Right kidney (tissue), 1 donor: ENCODE results near the gene DNAJC25.
A peak's percentile ranks its signal among the peaks of the same experiment; 100 is the strongest.

ENCODE experiments used
- DNase-seq: peaks from one replicate; pipeline ENCODE4 v3.0.0-alpha.2; 2016

The DNAJC25 gene

GRCh38 chr9:111622626-111623025 lies 8.5 kb upstream of the DNAJC25 start:
- no peak for DNase-seq

DNA sequence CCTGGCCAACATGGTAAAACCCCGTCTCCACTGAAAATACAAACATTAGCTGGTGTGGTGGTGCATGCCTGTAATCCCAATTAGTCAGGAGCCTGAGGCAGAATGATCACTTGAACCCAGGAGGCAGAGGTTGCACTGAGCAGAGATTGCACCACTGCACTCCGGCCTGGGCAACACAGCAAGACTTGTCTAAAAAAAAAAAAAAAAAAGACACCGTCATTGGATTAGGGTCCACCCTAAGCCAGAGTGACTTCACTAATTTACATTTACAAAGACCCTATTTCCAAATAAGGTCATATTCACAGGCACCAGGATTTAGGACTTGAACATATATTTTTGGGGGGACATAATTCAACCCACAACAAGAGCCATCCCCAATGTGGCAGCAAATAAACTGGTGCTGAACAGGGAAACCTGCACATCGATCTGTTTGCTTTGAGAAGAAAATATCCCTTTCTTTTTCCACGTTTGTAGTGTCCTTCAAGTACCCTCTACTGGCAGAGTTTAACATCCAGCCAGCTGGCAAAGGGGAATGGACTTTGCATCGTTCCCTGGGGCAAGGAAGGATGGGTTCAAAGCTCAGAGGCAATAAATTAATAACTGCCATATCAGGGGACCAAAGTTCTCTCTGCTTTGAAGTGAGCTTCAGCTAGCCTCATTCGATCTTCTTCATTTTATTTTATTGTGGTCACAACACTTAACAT lies 3.7 kb upstream of the DNAJC25 start:
- no peak for DNase-seq

GRCh38 chr9:111628411-111628810 lies 2.7 kb upstream of the DNAJC25 start:
- no peak for DNase-seq

DNA sequence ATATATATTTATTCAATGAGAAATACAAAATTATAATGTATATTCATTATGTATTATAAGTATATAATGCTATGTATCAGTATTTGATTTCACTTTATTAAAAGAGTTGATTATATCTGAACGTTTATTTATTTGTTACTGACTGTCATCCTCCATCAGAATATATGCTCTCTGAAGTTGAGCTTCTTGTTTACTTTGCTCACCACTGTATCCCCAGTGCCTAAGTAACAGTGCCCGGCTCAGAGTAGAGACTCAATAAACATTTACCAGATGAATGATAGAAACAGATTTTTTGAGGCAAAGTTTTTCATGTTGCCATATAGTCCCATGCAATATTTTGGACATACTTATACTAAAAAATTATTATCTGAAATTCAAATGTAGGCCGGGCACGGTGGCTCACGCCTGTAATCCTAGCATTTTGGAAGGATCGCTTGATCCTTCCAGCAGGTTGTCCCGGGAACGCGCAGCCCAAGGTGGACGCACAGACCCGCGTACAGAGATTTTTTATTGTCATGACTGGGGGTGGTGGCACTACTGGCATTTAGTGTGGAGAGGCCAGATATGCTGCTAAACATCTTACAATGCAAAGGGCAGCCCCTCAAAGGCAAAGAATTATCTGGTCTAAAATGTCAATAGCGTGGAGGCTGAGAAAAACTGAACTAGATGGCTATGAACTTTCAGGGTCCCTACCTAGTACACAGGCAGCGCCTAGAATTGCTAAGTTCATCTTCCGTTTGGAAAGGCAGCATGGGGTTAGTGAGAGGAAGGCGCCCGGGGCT lies 761 bp upstream of the DNAJC25 start:
- DNase-seq = peak; percentile 47

DNA sequence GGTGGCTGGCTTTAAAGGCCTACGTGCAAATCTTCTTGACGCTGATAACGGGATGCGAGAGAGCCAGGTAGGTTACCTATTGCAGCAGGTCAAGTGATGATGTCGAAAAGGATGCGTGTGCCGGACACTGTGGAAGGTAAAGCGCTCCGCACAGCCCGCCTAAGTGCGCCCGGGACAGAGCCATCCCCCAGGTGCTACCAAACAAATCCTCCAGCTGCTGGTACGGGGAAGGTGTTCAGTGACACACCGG lies 245 bp upstream of the DNAJC25 start:
- DNase-seq = no peak

GRCh38 chr9:111632060-111632459 lies 926 bp downstream of the DNAJC25 start:
- no peak for DNase-seq

GRCh38 chr9:111632695-111633388 lies 1.7 kb downstream of the DNAJC25 start:
- DNase-seq = no peak

DNA sequence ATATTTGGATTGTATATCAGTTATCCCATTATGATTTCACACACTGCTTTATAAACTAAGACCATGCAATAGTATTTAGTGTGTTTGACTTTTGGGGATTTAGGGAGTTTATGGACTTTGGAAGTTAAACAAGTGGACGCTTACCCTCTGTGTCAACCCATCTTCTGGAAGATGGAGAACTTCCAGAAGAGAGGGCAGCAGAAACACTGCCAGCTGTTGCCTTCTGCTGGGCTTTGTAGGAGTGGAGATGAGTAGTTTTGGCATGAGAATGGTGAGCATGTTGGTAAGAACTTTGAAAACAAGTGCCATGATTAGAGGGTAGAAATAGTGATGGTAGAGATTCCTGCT lies 2.2 kb downstream of the DNAJC25 start:
- DNase-seq = no peak

GRCh38 chr9:111634860-111635259 lies 3.7 kb downstream of the DNAJC25 start:
- no peak for DNase-seq

DNA sequence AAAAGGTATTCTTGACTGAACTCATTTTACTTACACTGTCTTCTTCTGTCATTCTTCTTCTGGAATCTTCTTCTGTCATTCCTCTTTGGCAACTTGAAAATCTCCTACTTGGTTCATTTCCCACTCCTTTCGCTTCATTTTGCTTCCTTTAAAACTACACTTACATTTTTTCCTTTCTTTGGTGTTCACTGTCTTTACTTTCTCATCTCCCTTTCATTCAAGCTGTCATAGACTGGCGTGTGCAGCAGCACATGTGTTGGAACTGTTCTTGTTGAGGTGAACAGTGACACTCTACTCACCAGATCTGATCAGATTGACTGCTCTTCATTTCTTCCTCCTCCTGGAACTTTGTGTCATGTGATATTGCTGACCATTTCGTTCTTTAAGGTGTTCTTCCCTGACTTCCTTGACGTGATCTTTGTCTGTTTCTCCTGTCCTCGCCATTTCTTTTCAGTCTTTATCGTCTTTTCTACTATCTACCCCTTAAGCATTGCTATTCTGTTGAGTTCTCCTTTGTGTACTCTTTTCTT lies 6.4 kb downstream of the DNAJC25 start:
- no peak for DNase-seq

GRCh38 chr9:111644195-111644772 lies 13.2 kb downstream of the DNAJC25 start:
- no peak for DNase-seq

DNA sequence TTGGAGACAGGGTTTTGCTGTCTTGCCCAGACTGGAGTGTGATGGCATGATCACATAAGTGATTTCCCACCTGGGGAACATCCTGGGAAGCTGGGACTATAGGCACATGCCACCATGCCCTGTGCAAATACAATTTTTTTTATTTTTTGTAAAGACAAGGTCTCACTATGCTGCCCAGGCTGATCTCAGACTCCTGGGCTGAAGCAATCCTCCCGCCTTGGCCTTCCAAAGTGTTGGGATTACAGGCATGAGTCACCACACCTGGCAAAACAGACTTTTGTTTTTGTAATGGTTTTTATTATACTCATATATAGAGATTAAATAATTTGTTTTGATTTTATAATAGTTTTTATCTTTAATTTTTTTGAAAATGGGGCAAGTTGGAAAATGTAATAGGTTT lies 14.7 kb downstream of the DNAJC25 start:
- DNase-seq = no peak

- DNase-seq = no peak
These were observed 15.3 kb downstream of the DNAJC25 start for GRCh38 chr9:111646417-111646816.

GRCh38 chr9:111648066-111648465 lies 16.9 kb downstream of the DNAJC25 start:
- no peak for DNase-seq

GRCh38 chr9:111649016-111649415 lies 17.9 kb downstream of the DNAJC25 start:
- DNase-seq = no peak

DNA sequence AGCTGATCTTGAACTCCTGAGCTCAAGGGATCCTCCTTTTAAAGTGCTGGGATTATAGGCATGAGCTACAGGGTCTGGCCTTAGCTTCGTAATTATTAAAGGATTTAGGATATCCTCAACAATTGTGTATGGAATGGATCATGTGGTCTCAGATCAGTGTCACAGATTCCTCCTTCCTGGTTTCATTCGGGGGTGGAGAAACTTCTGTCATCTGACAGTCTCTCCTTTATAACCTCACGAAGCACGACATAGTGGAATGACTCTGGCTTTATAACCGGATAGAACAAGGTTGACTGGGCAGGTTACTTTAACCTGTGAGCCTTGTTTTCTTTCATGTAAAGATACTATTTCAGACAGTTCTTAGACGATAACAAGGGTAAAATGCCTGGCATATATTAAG lies 25.9 kb downstream of the DNAJC25 start:
- no peak for DNase-seq

- no peak for DNase-seq
These were observed 27.8 kb downstream of the DNAJC25 start for GRCh38 chr9:111658943-111659342.

DNA sequence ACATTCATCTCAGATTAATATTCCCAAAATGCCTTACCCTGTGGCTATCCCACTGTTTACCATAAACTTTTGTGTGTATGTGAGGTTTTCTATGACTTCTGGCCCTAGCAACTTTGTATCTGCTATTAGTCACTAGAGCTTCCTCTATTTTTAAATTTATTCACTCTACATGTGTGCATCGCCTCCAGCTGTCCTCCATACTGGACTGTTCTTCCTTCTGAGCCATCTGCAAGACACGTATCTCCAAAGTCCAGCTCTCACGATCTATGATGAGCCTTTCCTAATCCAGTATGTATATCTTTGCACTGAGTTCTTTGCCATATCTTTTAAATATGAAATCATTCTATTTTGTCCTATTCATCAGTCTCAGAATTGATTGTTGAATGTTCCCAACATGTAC lies 28.6 kb downstream of the DNAJC25 start:
- no peak for DNase-seq

- peak; percentile 90 for DNase-seq
These were observed 30.1 kb downstream of the DNAJC25 start, which contains the start of gene GNG10 for GRCh38 chr9:111661150-111661801. GNG10 (plus strand) TSS chr9:111661605; CDS start chr9:111661635, 30 bp downstream.

DNA sequence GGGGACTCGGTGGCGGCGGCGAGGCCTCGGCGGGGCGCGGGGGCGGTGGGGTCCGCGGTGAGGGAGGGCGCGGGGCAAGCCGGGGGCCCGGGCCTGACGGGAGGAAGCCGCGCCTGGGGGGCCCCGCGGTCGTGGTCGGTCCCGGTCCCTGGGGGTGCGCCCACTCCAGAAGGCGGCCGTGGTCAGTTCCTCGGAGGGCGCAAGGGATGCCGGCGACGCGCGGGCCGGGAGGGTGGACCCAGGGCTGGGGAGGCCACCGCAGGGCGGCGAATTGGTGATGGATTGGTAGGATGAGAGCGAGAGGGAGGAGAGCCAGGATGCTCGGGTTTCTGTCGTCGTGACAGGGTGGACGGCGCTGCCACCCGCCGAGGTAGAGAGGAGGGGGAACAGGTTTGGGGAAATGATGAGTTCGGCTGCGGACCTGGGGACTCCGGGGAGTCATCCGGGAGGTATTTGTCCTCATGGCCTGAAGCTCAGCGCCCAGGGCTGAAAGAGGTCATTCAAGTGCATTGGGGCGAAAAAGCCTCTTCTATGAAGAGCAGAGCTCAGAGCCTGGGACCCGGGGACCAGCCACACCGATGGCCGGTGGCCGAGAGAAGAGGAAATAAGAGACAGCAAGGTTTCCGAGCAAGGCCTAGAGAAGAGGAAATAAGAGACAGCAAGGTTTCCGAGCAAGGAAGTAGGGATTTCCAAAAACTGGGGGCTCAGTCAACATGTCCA lies 30.8 kb downstream of the DNAJC25 start:
- DNase-seq = peak; percentile 80

DNA sequence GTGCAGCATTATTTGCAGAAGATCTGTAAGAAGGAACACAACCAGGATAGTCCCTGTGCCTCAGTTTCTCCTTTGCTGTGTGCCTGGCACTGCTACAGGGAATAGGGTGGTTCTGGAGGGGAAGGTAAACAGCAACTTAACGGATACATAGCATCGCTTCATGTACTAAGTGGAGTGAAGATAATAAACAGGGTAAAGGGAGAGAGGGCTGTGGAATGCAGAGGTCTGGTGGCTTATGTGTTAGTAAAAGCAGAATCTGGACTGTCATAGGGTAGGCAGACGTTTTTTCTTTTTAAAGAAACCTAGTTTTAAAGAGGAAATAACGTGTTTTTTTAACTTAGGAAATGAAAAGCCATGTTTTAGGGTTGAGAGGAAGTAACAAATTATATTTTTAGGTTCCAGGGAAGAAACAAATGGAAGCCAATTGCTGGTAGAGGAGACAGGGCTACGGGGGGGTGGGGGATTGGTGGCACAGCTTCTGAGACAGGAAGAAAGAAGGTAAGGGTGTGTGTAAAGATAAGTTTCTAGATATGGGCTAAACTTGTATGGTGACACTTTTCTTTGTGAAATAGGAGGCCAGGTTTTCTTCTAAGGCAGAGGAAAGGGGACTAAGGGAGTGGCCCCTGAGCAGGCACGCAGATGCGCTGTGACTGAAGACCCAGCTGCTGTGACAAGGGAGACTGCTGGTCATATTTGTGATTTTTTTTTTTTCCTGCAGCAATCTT lies 31.6 kb downstream of the DNAJC25 start:
- DNase-seq = no peak
